Colonic mucosa (tissue), 4 donors: ENCODE results near the gene GLP1R. TPM values are rescaled to one million over a fixed set of nuclear protein-coding genes. Genes with fewer than 3 reads are reported as not detected.
"Not testable (repeated sequence)": the region's sequence is repeated elsewhere in the genome, so short reads cannot be mapped to it uniquely, and the experiment has no call there.

Source experiments
- DNase-seq: peaks from one replicate; pipeline ENCODE4 v3.0.0-alpha.2; 2020
- H3K27ac ChIP-seq: fragments of 200-600 bp; one replicate; pipeline ENCODE4 v1.8.0; 2021
- H3K27me3 ChIP-seq: fragments of 200-600 bp; one replicate; pipeline ENCODE4 v1.8.0; 2021
- H3K36me3 ChIP-seq: fragments of 200-600 bp; one replicate; pipeline ENCODE4 v1.8.0; 2021
- H3K4me1 ChIP-seq: fragments of 200-600 bp; one replicate; pipeline ENCODE4 v1.8.0; 2021; ENCODE audit warnings: mild to moderate bottlenecking
- H3K4me3 ChIP-seq: fragments of 200-600 bp; one replicate; pipeline ENCODE4 v1.8.0; 2021
- H3K9ac ChIP-seq, 2 donors: one replicate each; pipeline ENCODE4 v1.7.0; 2013; ENCODE audit warnings: control low read depth in 2 of 2, low read depth in 2 of 2, low read length in 2 of 2
- H3K9me3 ChIP-seq: fragments of 200-600 bp; one replicate; pipeline ENCODE4 v1.8.0; 2021
- CTCF ChIP-seq: fragments of 200-600 bp; IDR thresholded peaks from one replicate; pipeline ENCODE4 v1.8.0; 2022; ENCODE audit warnings: antibody characterized with exemption, mild to moderate bottlenecking
- intact Hi-C: fragments of 100-400 bp; cut with DNase I; formaldehyde crosslinking; loops from one replicate; pipeline ENCODE4 v1.14.1; 2022
- total RNA-seq, 2 donors: library from RNA; stranded (reverse); fragmentation: NEBNext Ultra II Directional in 1 of 2; extraction: Animal tissue kit (Norgen Biotek cat#: 25700) in 1 of 2; gene quantifications; one replicate each; pipeline ENCODE4 v1.2.1, GENCODE V29; 2021
- donor health status: healthy.
- donor health status: DM: no; HTN: no; CAD: no.
- donor health status: DM: no; HTN: no; CAD: no.

GLP1R gene
- total RNA-seq, 2 donors from 2014 or later, result not detected

DNA sequence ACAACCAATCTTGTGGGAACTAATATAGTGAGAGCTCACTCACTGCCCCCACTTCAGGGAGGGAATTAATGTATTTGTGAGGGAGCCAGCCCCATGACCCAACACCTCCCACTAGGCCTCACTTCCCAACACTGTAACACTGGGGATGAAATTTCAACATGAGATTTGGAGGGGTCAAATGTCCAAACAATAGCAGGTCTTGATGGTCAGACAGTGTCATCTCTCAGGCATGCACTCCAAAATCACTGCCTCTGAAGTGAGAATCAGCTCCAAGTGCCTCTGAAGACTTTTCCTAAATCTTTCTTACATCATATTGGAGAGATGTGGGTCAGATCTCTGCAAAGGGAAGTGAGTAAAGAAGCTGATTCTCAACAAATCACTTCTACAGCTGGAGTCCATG is 80.3 kb downstream of the GLP1R start:
- no peak for TF ChIP-seq CTCF
- DNase-seq, result no peak
- intact Hi-C loops, result no loop called here

GRCh38 chr6:39130691-39131090 is 82.1 kb downstream of the GLP1R start:
- Histone ChIP-seq H3K4me1 (no peaks in the 10 kb centered on the region), H3K27me3 (no peaks in the 10 kb centered on the region), H3K4me3 (no peak overlapping the region), H3K36me3 (no peaks in the 10 kb centered on the region), H3K9me3 (no peaks in the 10 kb centered on the region), H3K9ac (no peak overlapping the region), H3K27ac (no peak overlapping the region)
- DNase-seq, result no peak
- intact Hi-C loops, result no loop called here
- TF ChIP-seq CTCF, result no peak

More for the DNA sequence above, 80.3 kb downstream of the GLP1R start:
- Histone ChIP-seq H3K9me3 (no peaks in the 10 kb centered on the region), H3K4me3 (no peak overlapping the region), H3K4me1 (no peaks in the 10 kb centered on the region), H3K27me3 (no peaks in the 10 kb centered on the region), H3K9ac (no peak overlapping the region), H3K27ac (no peak overlapping the region), H3K36me3 (no peaks in the 10 kb centered on the region)

GRCh38 chr6:39134761-39135160 is 86.2 kb downstream of the GLP1R start:
- H3K36me3 ChIP-seq, DNase-seq, H3K27ac ChIP-seq, intact Hi-C loops, H3K4me1 ChIP-seq, H3K27me3 ChIP-seq, H3K9me3 ChIP-seq, H3K9ac ChIP-seq, H3K4me3 ChIP-seq: not testable (repeated sequence)

- H3K27me3 ChIP-seq, H3K9ac ChIP-seq, H3K27ac ChIP-seq, DNase-seq, H3K4me3 ChIP-seq, H3K36me3 ChIP-seq, H3K9me3 ChIP-seq, intact Hi-C loops, H3K4me1 ChIP-seq: not testable (repeated sequence)
Measured at GRCh38 chr6:39136207-39136606, 87.6 kb downstream of the GLP1R start.

DNA sequence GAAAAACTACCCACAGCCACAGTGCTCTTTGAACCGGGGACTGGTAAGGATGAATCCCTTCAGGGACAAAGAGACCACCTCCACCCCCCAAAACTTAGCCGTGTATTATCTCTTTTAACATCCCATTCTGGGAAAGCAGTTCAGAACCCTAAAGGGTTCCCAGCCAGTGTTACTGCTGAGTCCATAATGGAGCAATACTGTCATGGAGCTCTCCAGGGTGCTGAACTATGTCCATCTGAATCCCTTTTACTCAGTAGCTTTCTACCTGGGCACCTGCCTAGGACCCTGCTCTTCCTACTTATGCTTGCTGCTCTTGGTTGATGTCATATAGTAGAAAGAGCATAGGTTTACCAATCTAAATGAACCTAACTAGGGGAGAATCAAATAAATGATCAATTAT is 88.7 kb downstream of the GLP1R start:
- intact Hi-C loops, result no loop called here
- H3K36me3 ChIP-seq, result no peaks in the 10 kb centered on the region
- no peak overlapping the region for H3K9ac ChIP-seq
- H3K9me3 ChIP-seq, result no peaks in the 10 kb centered on the region
- no peak overlapping the region for H3K27ac ChIP-seq
- no peaks in the 10 kb centered on the region for H3K4me1 ChIP-seq
- peak; percentile 37 for DNase-seq
- no peak overlapping the region for H3K4me3 ChIP-seq
- H3K27me3 ChIP-seq, result no peaks in the 10 kb centered on the region
- no peak for TF ChIP-seq CTCF

Other genes starting within 250 kb of the GLP1R start
- 10 to 100 TPM; 12.9 to 15.5 TPM for gene SAYSD1, start 66.4 kb downstream of the GLP1R start, total RNA-seq
- gene KCNK5, start 180.7 kb downstream of the GLP1R start, total RNA-seq, result 10 to 100 TPM; 26.9 to 39.6 TPM